ENCODE data around the gene LELP1.
A peak's percentile ranks its signal among the peaks of the same experiment; 100 is the strongest.
"Not testable (repeated sequence)": the region's sequence is repeated elsewhere in the genome, so short reads cannot be mapped to it uniquely, and the experiment has no call there.

LELP1 gene

DNA sequence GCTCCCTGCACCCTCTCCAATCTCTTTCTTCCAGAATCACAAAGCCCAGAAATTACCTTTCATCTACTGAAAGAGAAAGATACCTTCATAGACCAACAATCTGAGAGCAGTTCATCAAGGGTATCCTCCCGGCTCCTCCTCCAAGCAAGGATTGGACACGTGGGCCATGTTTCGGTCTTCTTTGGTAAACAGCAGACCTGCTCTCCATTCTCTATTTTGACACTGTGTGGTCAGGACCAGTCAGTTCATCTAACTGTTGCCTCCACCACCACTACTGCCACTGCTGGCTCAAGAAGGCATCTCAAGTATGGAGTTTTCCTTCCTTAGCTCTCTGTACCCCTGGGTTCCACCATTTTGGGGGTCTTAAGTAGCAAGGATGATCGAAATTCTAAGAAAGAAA lies 8.0 kb upstream of the LELP1 start:
- Histone ChIP-seq H3K4me1 (ENCODE audit: control insufficient read depth, insufficient read depth, low read length, poor library complexity, severe bottlenecking) (no peaks in the 10 kb centered on the region), H3K36me3 (ENCODE audit: control insufficient read depth, insufficient read depth, low read length) (no peaks in the 10 kb centered on the region), H3K27me3 (replicated peaks; ENCODE audit: control insufficient read depth, insufficient read depth, low read length, poor library complexity, severe bottlenecking) (peaks cover 2% of the 10 kb centered on the region), H3K9me3 (ENCODE audit: control insufficient read depth, low read length) (no peaks in the 10 kb centered on the region), H3K4me3 (ENCODE audit: insufficient read depth, low read depth, low read length, poor library complexity, severe bottlenecking) (no peak overlapping the region), H3K27ac (ENCODE audit: insufficient read depth, low read length, poor library complexity, severe bottlenecking) (no peak overlapping the region)
- no peak for DNase-seq

- no peak overlapping the region for H3K4me3 ChIP-seq (ENCODE audit: insufficient read depth, low read depth, low read length, poor library complexity, severe bottlenecking)
- H3K4me1 ChIP-seq (ENCODE audit: control insufficient read depth, insufficient read depth, low read length, poor library complexity, severe bottlenecking): no peaks in the 10 kb centered on the region
- H3K27me3 ChIP-seq (replicated peaks; ENCODE audit: control insufficient read depth, insufficient read depth, low read length, poor library complexity, severe bottlenecking): peaks cover 2% of the 10 kb centered on the region
- H3K27ac ChIP-seq (ENCODE audit: insufficient read depth, low read length, poor library complexity, severe bottlenecking): no peak overlapping the region
- H3K9me3 ChIP-seq (ENCODE audit: control insufficient read depth, low read length): no peaks in the 10 kb centered on the region
- H3K36me3 ChIP-seq (ENCODE audit: control insufficient read depth, insufficient read depth, low read length): no peaks in the 10 kb centered on the region
- no peak for DNase-seq
Measured at GRCh38 chr1:153202006-153202405, 1.2 kb upstream of the LELP1 start.

DNA sequence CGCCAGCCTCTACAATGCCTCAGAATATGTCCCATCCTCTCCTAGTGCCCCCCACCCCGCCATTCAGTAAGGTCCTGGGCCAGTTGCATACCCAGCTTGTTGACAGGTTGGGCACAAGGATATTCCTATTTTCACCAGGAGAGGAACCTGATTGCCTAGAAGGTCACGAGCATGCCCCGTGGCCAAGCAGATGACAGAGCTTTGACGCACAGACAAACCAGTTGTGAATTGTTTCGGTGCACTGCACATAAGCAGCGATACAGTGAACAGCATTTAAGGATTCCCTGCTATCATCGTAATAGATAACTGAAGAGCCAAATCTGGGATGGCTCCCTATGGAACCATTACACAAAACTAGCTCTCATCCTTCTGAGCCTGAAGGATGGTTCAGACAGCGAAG lies 3.4 kb downstream of the LELP1 start:
- Histone ChIP-seq H3K4me1 (ENCODE audit: control insufficient read depth, insufficient read depth, low read length, poor library complexity, severe bottlenecking) (no peaks in the 10 kb centered on the region), H3K4me3 (ENCODE audit: insufficient read depth, low read depth, low read length, poor library complexity, severe bottlenecking) (no peak overlapping the region), H3K27ac (ENCODE audit: insufficient read depth, low read length, poor library complexity, severe bottlenecking) (no peak overlapping the region), H3K36me3 (ENCODE audit: control insufficient read depth, insufficient read depth, low read length) (no peaks in the 10 kb centered on the region), H3K9me3 (ENCODE audit: control insufficient read depth, low read length) (no peaks in the 10 kb centered on the region), H3K27me3 (replicated peaks; ENCODE audit: control insufficient read depth, insufficient read depth, low read length, poor library complexity, severe bottlenecking) (no peaks in the 10 kb centered on the region)
- no peak for DNase-seq

GRCh38 chr1:153210206-153210605 lies 7.0 kb downstream of the LELP1 start:
- Histone ChIP-seq H3K4me1 (ENCODE audit: control insufficient read depth, insufficient read depth, low read length, poor library complexity, severe bottlenecking) (no peaks in the 10 kb centered on the region), H3K27ac (ENCODE audit: insufficient read depth, low read length, poor library complexity, severe bottlenecking) (no peak overlapping the region), H3K27me3 (replicated peaks; ENCODE audit: control insufficient read depth, insufficient read depth, low read length, poor library complexity, severe bottlenecking) (no peaks in the 10 kb centered on the region), H3K36me3 (ENCODE audit: control insufficient read depth, insufficient read depth, low read length) (no peaks in the 10 kb centered on the region), H3K4me3 (ENCODE audit: insufficient read depth, low read depth, low read length, poor library complexity, severe bottlenecking) (no peak overlapping the region), H3K9me3 (ENCODE audit: control insufficient read depth, low read length) (no peaks in the 10 kb centered on the region)
- DNase-seq: no peak

GRCh38 chr1:153212201-153212600 lies 9.0 kb downstream of the LELP1 start:
- no peaks in the 10 kb centered on the region for H3K27me3 ChIP-seq (replicated peaks; ENCODE audit: control insufficient read depth, insufficient read depth, low read length, poor library complexity, severe bottlenecking)
- no peaks in the 10 kb centered on the region for H3K9me3 ChIP-seq (ENCODE audit: control insufficient read depth, low read length)
- no peaks in the 10 kb centered on the region for H3K36me3 ChIP-seq (ENCODE audit: control insufficient read depth, insufficient read depth, low read length)
- no peak overlapping the region for H3K4me3 ChIP-seq (ENCODE audit: insufficient read depth, low read depth, low read length, poor library complexity, severe bottlenecking)
- H3K27ac ChIP-seq (ENCODE audit: insufficient read depth, low read length, poor library complexity, severe bottlenecking): no peak overlapping the region
- no peak for DNase-seq
- no peaks in the 10 kb centered on the region for H3K4me1 ChIP-seq (ENCODE audit: control insufficient read depth, insufficient read depth, low read length, poor library complexity, severe bottlenecking)

DNA sequence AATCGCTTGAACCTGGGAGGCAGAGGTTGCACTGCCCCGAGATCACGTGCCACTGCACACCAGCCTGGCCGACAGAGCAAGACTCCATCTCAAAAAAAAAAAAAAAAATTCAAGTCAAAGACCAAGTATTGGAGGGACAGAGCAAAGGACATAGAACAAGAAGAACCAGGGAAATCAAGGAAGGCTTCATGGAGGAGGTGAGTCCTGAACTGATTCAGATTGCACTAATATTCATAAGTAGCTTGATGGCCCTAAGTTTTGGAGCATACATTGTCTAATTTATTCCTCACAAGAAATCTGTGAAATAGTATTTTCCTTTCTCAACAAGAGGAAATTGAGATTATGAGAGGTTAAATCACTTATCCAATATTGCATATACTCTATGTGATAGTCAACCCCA lies 10.3 kb downstream of the LELP1 start:
- H3K9me3 ChIP-seq (ENCODE audit: control insufficient read depth, low read length): no peaks in the 10 kb centered on the region
- no peak overlapping the region for H3K27ac ChIP-seq (ENCODE audit: insufficient read depth, low read length, poor library complexity, severe bottlenecking)
- H3K4me1 ChIP-seq (ENCODE audit: control insufficient read depth, insufficient read depth, low read length, poor library complexity, severe bottlenecking): no peaks in the 10 kb centered on the region
- H3K36me3 ChIP-seq (ENCODE audit: control insufficient read depth, insufficient read depth, low read length): no peaks in the 10 kb centered on the region
- no peak for DNase-seq
- H3K27me3 ChIP-seq (replicated peaks; ENCODE audit: control insufficient read depth, insufficient read depth, low read length, poor library complexity, severe bottlenecking): no peaks in the 10 kb centered on the region
- H3K4me3 ChIP-seq (ENCODE audit: insufficient read depth, low read depth, low read length, poor library complexity, severe bottlenecking): no peak overlapping the region

DNA sequence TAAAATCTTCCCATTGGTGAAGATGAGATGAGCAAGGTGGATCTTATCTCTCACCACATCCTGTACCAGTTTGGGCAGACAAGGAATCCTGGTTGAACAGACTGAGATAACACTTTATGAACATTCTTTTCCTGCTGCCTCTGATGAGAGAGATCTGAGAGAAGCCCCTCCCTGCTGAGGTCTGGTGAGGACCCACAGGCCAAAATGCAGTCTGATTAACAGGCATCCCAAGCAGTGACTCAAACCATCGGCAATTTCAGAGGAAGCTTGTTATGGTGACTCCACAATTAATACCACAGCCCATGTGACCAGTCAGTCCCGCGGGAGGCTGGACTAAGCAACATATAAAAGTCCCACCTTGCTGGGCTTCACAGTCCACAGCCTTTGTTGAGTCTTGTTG lies 14.0 kb downstream of the LELP1 start, which contains the start of gene PRR9:
Gene PRR9 (plus strand): TSS at position 373 of the 400 bp plus-strand sequence. CDS start 561 bp downstream, outside the sequence.
- Histone ChIP-seq H3K27ac (ENCODE audit: insufficient read depth, low read length, poor library complexity, severe bottlenecking) (no peak within 1 kb of the TSS), H3K9me3 (ENCODE audit: control insufficient read depth, low read length) (no peaks in the 10 kb centered on the region), H3K4me1 (ENCODE audit: control insufficient read depth, insufficient read depth, low read length, poor library complexity, severe bottlenecking) (no peaks in the 10 kb centered on the region), H3K27me3 (replicated peaks; ENCODE audit: control insufficient read depth, insufficient read depth, low read length, poor library complexity, severe bottlenecking) (no peaks in the 10 kb centered on the region), H3K36me3 (ENCODE audit: control insufficient read depth, insufficient read depth, low read length) (no peaks in the 10 kb centered on the region), H3K4me3 (ENCODE audit: insufficient read depth, low read depth, low read length, poor library complexity, severe bottlenecking) (no peak within 1 kb of the TSS)
- no peak for DNase-seq

- no peak overlapping the region for H3K4me3 ChIP-seq (ENCODE audit: insufficient read depth, low read depth, low read length, poor library complexity, severe bottlenecking)
- DNase-seq: no peak
- H3K9me3 ChIP-seq (ENCODE audit: control insufficient read depth, low read length): no peaks in the 10 kb centered on the region
- H3K27ac ChIP-seq (ENCODE audit: insufficient read depth, low read length, poor library complexity, severe bottlenecking): no peak overlapping the region
- no peaks in the 10 kb centered on the region for H3K4me1 ChIP-seq (ENCODE audit: control insufficient read depth, insufficient read depth, low read length, poor library complexity, severe bottlenecking)
- H3K27me3 ChIP-seq (replicated peaks; ENCODE audit: control insufficient read depth, insufficient read depth, low read length, poor library complexity, severe bottlenecking): no peaks in the 10 kb centered on the region
- no peaks in the 10 kb centered on the region for H3K36me3 ChIP-seq (ENCODE audit: control insufficient read depth, insufficient read depth, low read length)
Measured at GRCh38 chr1:153217744-153218416, 14.7 kb downstream of the LELP1 start.

DNA sequence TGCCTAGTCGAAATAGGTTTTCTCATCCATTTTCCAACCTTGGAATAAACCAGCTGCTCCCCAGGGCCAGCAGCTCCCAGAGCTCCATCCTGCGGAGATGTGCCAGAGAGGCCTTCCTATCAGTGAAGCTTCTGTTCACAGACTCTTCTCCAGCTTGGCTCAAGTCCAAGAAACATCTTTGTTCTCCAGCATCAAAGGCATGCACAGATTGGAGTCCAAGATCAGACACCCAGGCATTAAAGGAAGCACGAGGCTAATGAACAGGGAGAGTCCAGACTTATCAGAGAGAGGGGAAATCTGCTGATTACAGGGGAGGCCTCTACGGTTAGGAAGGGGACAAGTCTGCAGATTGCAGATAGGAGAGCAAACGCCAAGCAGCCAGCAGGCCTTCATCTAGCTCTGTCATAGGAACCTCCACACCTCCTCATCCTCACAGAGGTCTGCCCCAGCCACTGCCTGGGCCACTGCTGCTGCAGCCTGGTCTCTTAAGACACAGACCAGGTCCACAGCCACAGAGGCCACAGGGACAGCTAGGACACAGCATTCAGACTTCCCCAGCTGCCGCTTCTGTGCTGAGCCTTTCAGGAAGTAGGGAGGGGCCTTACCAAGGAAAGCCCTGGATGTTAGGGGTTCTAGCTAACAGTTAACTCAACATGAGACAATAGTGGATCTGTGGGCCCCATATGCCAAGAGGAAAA lies 17.5 kb downstream of the LELP1 start:
- Histone ChIP-seq H3K27ac (ENCODE audit: insufficient read depth, low read length, poor library complexity, severe bottlenecking) (no peak overlapping the region), H3K27me3 (replicated peaks; ENCODE audit: control insufficient read depth, insufficient read depth, low read length, poor library complexity, severe bottlenecking) (no peaks in the 10 kb centered on the region), H3K9me3 (ENCODE audit: control insufficient read depth, low read length) (no peaks in the 10 kb centered on the region), H3K4me1 (ENCODE audit: control insufficient read depth, insufficient read depth, low read length, poor library complexity, severe bottlenecking) (no peaks in the 10 kb centered on the region), H3K4me3 (ENCODE audit: insufficient read depth, low read depth, low read length, poor library complexity, severe bottlenecking) (no peak overlapping the region), H3K36me3 (ENCODE audit: control insufficient read depth, insufficient read depth, low read length) (no peaks in the 10 kb centered on the region)
- DNase-seq: no peak

DNA sequence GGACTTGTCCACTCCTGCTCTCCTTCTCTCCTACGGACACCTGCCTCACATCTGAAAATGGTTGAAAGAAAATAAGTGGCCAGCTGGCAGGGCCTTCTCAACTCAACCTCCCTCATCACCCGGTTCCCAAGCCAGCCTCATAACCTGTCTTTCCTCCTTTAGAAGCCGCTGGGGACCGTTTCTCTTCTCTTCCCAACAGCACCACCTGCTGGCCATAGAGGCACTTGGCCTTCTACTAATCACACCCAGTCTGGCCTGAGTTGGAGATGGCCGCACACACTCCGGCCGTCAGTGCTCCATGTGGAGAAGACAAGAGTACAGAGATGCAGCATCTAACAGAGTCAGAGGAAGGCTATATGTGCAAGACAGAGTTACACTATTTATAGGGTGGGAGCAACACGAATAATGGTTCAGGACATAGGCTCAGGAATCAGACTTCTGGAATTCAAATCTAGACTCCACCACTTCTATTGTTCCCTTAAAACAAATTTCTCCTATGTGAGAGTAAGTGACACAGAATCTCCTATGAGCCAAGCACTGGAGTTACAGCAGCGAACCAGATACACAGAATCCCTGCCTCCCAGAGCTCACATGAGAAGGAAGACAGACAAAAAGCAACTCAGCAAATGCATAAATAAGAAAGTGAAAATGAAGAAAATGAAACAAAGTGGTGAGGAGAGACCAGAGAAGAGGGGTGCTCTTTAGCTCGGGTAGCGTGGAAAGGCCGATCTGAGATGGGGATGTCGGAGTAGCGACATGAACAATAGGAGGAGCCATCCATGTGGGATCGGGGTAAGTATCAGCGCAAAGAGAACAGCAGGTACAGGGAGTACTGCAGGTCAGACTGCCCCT lies 20.0 kb downstream of the LELP1 start:
- H3K4me3 ChIP-seq (ENCODE audit: insufficient read depth, low read depth, low read length, poor library complexity, severe bottlenecking); H3K4me1 ChIP-seq (ENCODE audit: control insufficient read depth, insufficient read depth, low read length, poor library complexity, severe bottlenecking); H3K9me3 ChIP-seq (ENCODE audit: control insufficient read depth, low read length); H3K36me3 ChIP-seq (ENCODE audit: control insufficient read depth, insufficient read depth, low read length); H3K27me3 ChIP-seq (replicated peaks; ENCODE audit: control insufficient read depth, insufficient read depth, low read length, poor library complexity, severe bottlenecking); H3K27ac ChIP-seq (ENCODE audit: insufficient read depth, low read length, poor library complexity, severe bottlenecking): not testable (repeated sequence)
- DNase-seq: peak in 1 of 3 donors; percentile 11
